OCI-LY1 (cell line): ENCODE measurements around the gene HCFC1.

ENCODE experiments used
- H2AFZ ChIP-seq: fragments of 200-600 bp; sonication (generic), shearing (Covaris generic); 2 replicates; pipeline ENCODE4 v1.6.0; 2014; ENCODE audit warnings: antibody characterized with exemption, mild to moderate bottlenecking, low read length
- H3F3A ChIP-seq: fragments of 200-600 bp; sonication (generic), shearing (Covaris generic); 2 replicates; pipeline ENCODE4 v1.6.0; 2014; ENCODE audit warnings: mild to moderate bottlenecking, antibody characterized with exemption, low read length, moderate library complexity; ENCODE audit not compliant: insufficient read depth
- H3K27ac ChIP-seq: fragments of 200-600 bp; sonication (generic); 2 replicates; pipeline ENCODE4 v1.5.1; 2014; ENCODE audit warnings: low read length, mixed run types, mild to moderate bottlenecking, low read depth; ENCODE audit not compliant: poor library complexity, severe bottlenecking
- H3K27me3 ChIP-seq: fragments of 200-600 bp; sonication (generic); 2 replicates; pipeline ENCODE4 v1.6.0; 2014; ENCODE audit warnings: antibody characterized with exemption, mild to moderate bottlenecking, low read length, moderate library complexity; ENCODE audit not compliant: insufficient read depth
- H3K36me3 ChIP-seq: fragments of 200-600 bp; sonication (generic); 2 replicates; pipeline ENCODE4 v1.6.1; 2014; ENCODE audit warnings: mild to moderate bottlenecking, antibody characterized with exemption, low read length, moderate library complexity, mixed read lengths; ENCODE audit not compliant: insufficient read depth
- H3K4me1 ChIP-seq: fragments of 200-600 bp; sonication (generic); 2 replicates; pipeline ENCODE4 v1.5.1; 2014; ENCODE audit warnings: mild to moderate bottlenecking, low read length, moderate library complexity; ENCODE audit not compliant: insufficient read depth, severe bottlenecking
- H3K4me2 ChIP-seq: fragments of 200-600 bp; sonication (generic), shearing (Covaris generic); 2 replicates; pipeline ENCODE4 v1.6.1; 2014; ENCODE audit warnings: low read length
- H3K4me3 ChIP-seq: fragments of 200-600 bp; sonication (generic); 2 replicates; pipeline ENCODE4 v1.5.1; 2014; ENCODE audit warnings: low read length, low read depth, mild to moderate bottlenecking, mixed read lengths; ENCODE audit not compliant: poor library complexity, severe bottlenecking
- H3K79me2 ChIP-seq: fragments of 200-600 bp; shearing (Covaris generic); 2 replicates; pipeline ENCODE4 v1.6.1; 2016; ENCODE audit warnings: mixed run types, low read length, mixed read lengths; ENCODE audit not compliant: insufficient read depth
- H3K9ac ChIP-seq: fragments of 200-600 bp; sonication (generic), shearing (Covaris generic); 2 replicates; pipeline ENCODE4 v1.6.1; 2014; ENCODE audit warnings: mild to moderate bottlenecking, low read length, mixed read lengths
- H3K9me2 ChIP-seq: fragments of 200-600 bp; sonication (generic), shearing (Covaris generic); 2 replicates; pipeline ENCODE4 v1.6.1; 2014; ENCODE audit warnings: low read depth, mild to moderate bottlenecking, low read length, mixed read lengths
- H3K9me3 ChIP-seq: fragments of 200-600 bp; shearing (Covaris generic); 2 replicates; pipeline ENCODE4 v1.6.1; 2014; ENCODE audit warnings: low read length, mixed read lengths
- H4K20me1 ChIP-seq: fragments of 200-600 bp; sonication (generic), shearing (Covaris generic); 2 replicates; pipeline ENCODE4 v1.6.0; 2016; ENCODE audit warnings: mild to moderate bottlenecking, low read length; ENCODE audit not compliant: insufficient read depth
- EZH2 ChIP-seq: fragments of 200-600 bp; sonication (generic), shearing (Covaris generic); IDR thresholded peaks from 2 replicates; pipeline ENCODE4 v1.8.0; 2017; ENCODE audit warnings: borderline replicate concordance, mixed run types, mild to moderate bottlenecking, antibody characterized with exemption, low read length, moderate library complexity, mixed read lengths
- TF ChIP-seq, protein P1 (sequence below): fragments of 200-600 bp; sonication (generic), shearing (Covaris generic); IDR thresholded peaks from 2 replicates; pipeline ENCODE4 v1.5.1; 2017; ENCODE audit warnings: mild to moderate bottlenecking, antibody characterized with exemption, low read length, moderate library complexity, mixed read lengths

Gene HCFC1

DNA sequence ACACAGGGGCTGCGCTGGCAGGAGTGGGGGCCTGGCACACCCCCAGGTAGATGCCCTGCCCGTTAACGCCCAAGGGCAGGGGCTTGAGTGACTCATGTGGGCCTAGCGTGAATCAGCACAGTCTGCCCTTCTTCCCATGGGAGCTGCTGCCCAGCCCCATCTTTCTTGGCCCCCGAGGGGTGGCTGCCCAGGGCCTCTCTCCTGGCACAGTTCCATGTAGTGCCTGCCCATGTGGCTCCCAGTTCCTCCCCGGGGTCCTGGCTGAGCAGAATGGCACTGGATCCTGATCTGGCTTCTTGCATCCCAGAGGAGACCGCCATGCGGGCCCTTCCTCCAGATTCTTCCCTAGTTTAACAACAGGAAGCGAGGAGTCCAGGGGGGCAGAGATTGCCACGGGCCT is 69.2 kb downstream of the HCFC1 start:
- H3K27me3 ChIP-seq = no peaks in the 10 kb centered on the region
- H3K4me3 ChIP-seq = no peak overlapping the region
- H3K27ac ChIP-seq = peak overlapping the region; percentile 72
- H3K4me2 ChIP-seq = no peak overlapping the region
- no peaks in the 10 kb centered on the region for H3F3A ChIP-seq
- no peaks in the 10 kb centered on the region for H3K36me3 ChIP-seq
- H3K9me3 ChIP-seq = no peaks in the 10 kb centered on the region
- H3K9ac ChIP-seq = no peak overlapping the region; the same call in 1 of the 2 replicates
- H4K20me1 ChIP-seq = no peaks in the 10 kb centered on the region
- H3K4me1 ChIP-seq = peaks cover 48% of the 10 kb centered on the region
- H3K9me2 ChIP-seq = no peaks in the 10 kb centered on the region
- H2AFZ ChIP-seq = no peak overlapping the region
- TF ChIP-seq, protein P1, sequence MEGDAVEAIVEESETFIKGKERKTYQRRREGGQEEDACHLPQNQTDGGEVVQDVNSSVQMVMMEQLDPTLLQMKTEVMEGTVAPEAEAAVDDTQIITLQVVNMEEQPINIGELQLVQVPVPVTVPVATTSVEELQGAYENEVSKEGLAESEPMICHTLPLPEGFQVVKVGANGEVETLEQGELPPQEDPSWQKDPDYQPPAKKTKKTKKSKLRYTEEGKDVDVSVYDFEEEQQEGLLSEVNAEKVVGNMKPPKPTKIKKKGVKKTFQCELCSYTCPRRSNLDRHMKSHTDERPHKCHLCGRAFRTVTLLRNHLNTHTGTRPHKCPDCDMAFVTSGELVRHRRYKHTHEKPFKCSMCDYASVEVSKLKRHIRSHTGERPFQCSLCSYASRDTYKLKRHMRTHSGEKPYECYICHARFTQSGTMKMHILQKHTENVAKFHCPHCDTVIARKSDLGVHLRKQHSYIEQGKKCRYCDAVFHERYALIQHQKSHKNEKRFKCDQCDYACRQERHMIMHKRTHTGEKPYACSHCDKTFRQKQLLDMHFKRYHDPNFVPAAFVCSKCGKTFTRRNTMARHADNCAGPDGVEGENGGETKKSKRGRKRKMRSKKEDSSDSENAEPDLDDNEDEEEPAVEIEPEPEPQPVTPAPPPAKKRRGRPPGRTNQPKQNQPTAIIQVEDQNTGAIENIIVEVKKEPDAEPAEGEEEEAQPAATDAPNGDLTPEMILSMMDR = no peak
- no peak for TF ChIP-seq EZH2
- H3K79me2 ChIP-seq = no peaks in the 10 kb centered on the region

DNA sequence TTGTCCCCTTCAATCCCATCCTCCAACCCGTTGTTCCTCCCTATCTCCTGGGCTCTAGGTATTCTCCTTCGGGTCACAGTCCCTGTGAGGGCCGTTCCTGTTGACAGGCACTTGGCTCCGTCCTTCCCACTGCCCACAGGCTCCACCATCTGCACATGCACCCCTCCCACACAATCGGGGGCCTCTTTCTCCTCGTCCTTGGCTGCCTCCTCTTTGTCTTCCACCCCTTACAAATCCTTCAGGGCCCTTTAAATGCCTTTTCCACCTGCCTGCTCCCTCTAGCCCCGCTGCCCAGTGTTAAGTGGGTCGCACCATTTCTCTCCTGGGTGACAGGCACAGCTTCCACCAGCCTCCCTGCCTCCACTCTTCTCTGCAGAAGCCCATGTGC is 69.9 kb downstream of the HCFC1 start:
- peak overlapping the region; percentile 72 for H3K27ac ChIP-seq
- no peak overlapping the region for H3K4me3 ChIP-seq
- H3K9me3 ChIP-seq = no peaks in the 10 kb centered on the region
- no peaks in the 10 kb centered on the region for H3K9me2 ChIP-seq
- H3K79me2 ChIP-seq = no peaks in the 10 kb centered on the region
- no peak overlapping the region for H3K4me2 ChIP-seq
- no peaks in the 10 kb centered on the region for H3F3A ChIP-seq
- TF ChIP-seq, protein P1 = no peak
- TF ChIP-seq EZH2 = no peak
- H3K27me3 ChIP-seq = no peaks in the 10 kb centered on the region
- H4K20me1 ChIP-seq = no peaks in the 10 kb centered on the region
- no peak overlapping the region for H2AFZ ChIP-seq
- no peak overlapping the region for H3K9ac ChIP-seq
- H3K4me1 ChIP-seq = peaks cover 48% of the 10 kb centered on the region
- no peaks in the 10 kb centered on the region for H3K36me3 ChIP-seq

DNA sequence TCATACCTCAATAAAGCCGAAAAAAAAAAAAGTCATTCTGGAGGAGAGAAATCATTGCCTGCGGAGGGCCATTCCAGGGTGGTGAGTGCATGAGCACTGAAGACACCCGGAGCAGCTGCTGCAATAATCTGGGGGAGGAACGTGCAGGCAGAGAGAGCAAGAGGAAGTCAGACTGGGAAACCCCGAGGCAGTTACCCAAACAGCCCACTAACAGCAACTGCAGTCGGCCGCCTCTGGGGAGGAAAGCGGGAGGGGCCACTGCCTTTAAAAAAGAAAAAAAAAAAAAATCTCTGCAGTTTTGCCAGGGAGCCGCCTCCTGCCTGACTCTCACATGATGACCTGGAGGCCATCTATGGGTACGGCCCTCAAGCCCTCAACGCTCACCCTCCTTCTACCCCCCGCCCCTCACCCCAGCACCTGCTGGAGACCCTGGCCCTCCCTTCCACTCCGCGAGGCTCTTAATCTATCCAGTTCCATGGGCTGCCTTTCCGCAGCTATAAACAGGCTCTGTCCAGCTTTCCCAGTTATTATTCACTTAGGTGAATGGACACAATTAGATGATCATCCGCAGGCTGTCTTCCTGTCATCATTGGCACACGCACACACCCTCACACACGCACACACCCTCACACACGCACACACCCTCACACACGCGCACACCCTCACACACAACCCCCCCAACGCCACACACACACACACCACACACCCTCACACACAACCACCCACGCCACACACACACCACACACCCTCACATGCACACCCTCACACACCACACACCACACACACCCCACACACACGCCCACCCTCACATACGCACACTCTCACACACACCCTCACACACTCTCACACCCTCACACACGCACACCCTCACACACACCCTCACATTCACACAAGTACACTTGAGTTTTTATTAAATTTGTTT is 70.5 kb downstream of the HCFC1 start:
- no peak for TF ChIP-seq EZH2
- TF ChIP-seq, protein P1 = no peak
- Histone ChIP-seq H3K9me2 (no peaks in the 10 kb centered on the region), H3K27me3 (no peaks in the 10 kb centered on the region), H3K4me2 (peak overlapping the region; percentile 36; the same call in 1 of the 2 replicates), H3F3A (no peaks in the 10 kb centered on the region), H3K27ac (peak overlapping the region; percentile 72), H3K36me3 (no peaks in the 10 kb centered on the region), H3K4me1 (peaks cover 48% of the 10 kb centered on the region), H3K9me3 (no peaks in the 10 kb centered on the region), H4K20me1 (no peaks in the 10 kb centered on the region), H3K9ac (no peak overlapping the region), H2AFZ (no peak overlapping the region), H3K4me3 (no peak overlapping the region), H3K79me2 (no peaks in the 10 kb centered on the region)
